Skeletal muscle tissue (tissue), 4 donors: ENCODE results near the gene BET1L. TPM values are rescaled to one million over a fixed set of nuclear protein-coding genes. Genes with fewer than 3 reads are reported as not detected.

Experiments used
- H3K27ac ChIP-seq: one replicate; pipeline ENCODE4 v1.7.0; 2013; ENCODE audit warnings: mild to moderate bottlenecking, low read depth, low read length, inconsistent platforms
- H3K27me3 ChIP-seq, 3 donors: one replicate each; pipeline ENCODE4 v1.7.0; 2013; ENCODE audit warnings: low read length in 3 of 3; ENCODE audit not compliant: control insufficient read depth in 3 of 3, insufficient read depth in 3 of 3
- H3K36me3 ChIP-seq, 3 donors: one replicate each; pipeline ENCODE4 v1.7.0; 2013; ENCODE audit warnings: low read length in 3 of 3; ENCODE audit not compliant: control insufficient read depth in 3 of 3, insufficient read depth in 3 of 3
- H3K4me1 ChIP-seq, 3 donors: one replicate each; pipeline ENCODE4 v1.7.0; 2013; ENCODE audit warnings: low read length in 3 of 3, mild to moderate bottlenecking in 3 of 3; ENCODE audit not compliant: control insufficient read depth in 3 of 3, insufficient read depth in 3 of 3
- H3K4me3 ChIP-seq, 3 donors: one replicate each; pipeline ENCODE4 v1.7.0; 2013; ENCODE audit warnings: low read length in 3 of 3
- H3K9ac ChIP-seq, 3 donors: one replicate each; pipeline ENCODE4 v1.7.0; 2013; ENCODE audit warnings: low read length in 3 of 3, mild to moderate bottlenecking in 3 of 3, moderate library complexity in 2 of 3, low read depth in 1 of 3
- H3K9me3 ChIP-seq, 3 donors: one replicate each; pipeline ENCODE4 v1.7.0; 2013; ENCODE audit warnings: low read length in 3 of 3; ENCODE audit not compliant: control insufficient read depth in 3 of 3
- total RNA-seq: library from RNA; depleted of rRNA; stranded (reverse); fragments of >200 nt; gene quantifications from one replicate; pipeline ENCODE4 v1.2.3, GENCODE V29; 2014
- donor health status: Osteomylitis.

Gene BET1L
- total RNA-seq, 1 donor from 2014 or later, result 8.9 TPM

GRCh38 chr11:211295-211694, 4.1 kb upstream of the BET1L start:
- Histone ChIP-seq H3K36me3 (peaks cover 60 to 69% (median 63%) of the 10 kb centered on the region in 3 donors), H3K4me1 (peaks cover 31 to 36% (median 35%) of the 10 kb centered on the region in 3 donors), H3K9ac (no peak overlapping the region), H3K9me3 (no peaks in the 10 kb centered on the region), H3K27ac (no peak overlapping the region), H3K4me3 (no peak overlapping the region), H3K27me3 (no peaks in the 10 kb centered on the region)

GRCh38 chr11:210803-211180, 3.6 kb upstream of the BET1L start:
- peak overlapping the region in 1 of 3 donors; percentile 20 for H3K9ac ChIP-seq
- H3K9me3 ChIP-seq, result no peaks in the 10 kb centered on the region
- H3K4me1 ChIP-seq, result peaks cover 36 to 41% (median 40%) of the 10 kb centered on the region in 3 donors
- H3K36me3 ChIP-seq, result peaks cover 55 to 65% (median 58%) of the 10 kb centered on the region in 3 donors
- peak overlapping the region in 1 of 3 donors; percentile 94 for H3K4me3 ChIP-seq
- H3K27ac ChIP-seq, result no peak overlapping the region
- no peaks in the 10 kb centered on the region for H3K27me3 ChIP-seq

DNA sequence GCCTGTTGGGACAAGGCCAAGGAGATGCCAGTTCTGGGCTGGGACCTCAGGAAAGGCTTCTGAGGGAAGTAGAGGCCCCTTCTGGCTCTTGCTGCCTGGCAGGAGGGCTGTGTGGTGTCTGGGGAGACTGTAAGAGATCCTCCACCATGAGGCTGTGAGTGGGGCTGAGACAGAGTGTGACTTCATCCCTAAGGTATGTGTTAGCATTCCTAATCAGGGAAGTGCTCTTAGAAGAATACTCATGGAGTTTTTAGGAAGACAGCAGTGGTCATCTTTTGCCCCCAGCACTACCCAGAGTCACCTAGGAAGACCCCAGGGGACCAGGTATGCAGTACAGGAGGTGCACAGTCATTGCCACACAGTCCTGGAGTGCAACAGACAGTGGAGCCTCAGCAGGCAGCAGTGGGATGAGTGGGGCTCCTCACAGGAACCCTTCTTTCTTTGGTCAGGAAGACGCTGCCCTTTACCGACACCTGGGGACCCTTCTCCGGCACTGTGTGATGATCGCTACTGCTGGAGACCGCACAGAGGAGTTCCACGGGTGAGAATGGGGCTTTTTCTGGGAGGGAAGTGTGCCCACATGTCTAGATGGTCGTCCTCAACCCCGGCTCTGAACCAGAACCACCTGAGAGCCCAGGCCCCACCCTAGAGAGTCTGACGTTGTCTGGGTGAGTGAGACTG, 3.1 kb upstream of the BET1L start:
- Histone ChIP-seq H3K27ac (no peak overlapping the region), H3K27me3 (no peaks in the 10 kb centered on the region), H3K36me3 (peaks cover 53 to 65% (median 57%) of the 10 kb centered on the region in 3 donors), H3K4me1 (peaks cover 41 to 46% (median 45%) of the 10 kb centered on the region in 3 donors), H3K4me3 (peak overlapping the region; percentile 87 to 98 (median 94)), H3K9me3 (no peaks in the 10 kb centered on the region), H3K9ac (peak overlapping the region; percentile 86 to 99 (median 98))

DNA sequence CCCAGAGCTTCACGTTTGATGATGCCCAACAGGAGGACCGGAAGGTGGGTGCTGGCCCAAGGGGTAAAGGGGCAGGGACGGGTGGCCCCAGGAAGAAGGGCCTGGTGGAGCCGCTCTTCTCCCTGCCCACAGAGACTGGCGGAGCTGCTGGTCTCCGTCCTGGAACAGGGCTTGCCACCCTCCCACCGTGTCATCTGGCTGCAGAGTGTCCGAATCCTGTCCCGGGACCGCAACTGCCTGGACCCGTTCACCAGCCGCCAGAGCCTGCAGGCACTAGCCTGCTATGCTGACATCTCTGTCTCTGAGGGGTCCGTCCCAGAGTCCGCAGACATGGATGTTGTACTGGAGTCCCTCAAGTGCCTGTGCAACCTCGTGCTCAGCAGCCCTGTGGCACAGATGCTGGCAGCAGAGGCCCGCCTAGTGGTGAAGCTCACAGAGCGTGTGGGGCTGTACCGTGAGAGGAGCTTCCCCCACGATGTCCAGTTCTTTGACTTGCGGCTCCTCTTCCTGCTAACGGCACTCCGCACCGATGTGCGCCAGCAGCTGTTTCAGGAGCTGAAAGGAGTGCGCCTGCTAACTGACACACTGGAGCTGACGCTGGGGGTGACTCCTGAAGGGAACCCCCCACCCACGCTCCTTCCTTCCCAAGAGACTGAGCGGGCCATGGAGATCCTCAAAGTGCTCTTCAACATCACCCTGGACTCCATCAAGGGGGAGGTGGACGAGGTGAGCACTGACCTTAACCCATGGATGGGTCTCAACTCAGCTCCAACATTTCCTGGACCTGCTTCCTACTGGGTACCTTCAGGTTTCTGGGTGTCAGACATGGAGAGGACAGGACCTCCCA, 2.3 kb upstream of the BET1L start:
- H3K27ac ChIP-seq, result peak overlapping the region; percentile 98
- H3K27me3 ChIP-seq, result no peaks in the 10 kb centered on the region
- peak overlapping the region; percentile 86 to 99 (median 98) for H3K9ac ChIP-seq
- H3K4me3 ChIP-seq, result peak overlapping the region; percentile 87 to 98 (median 94)
- H3K36me3 ChIP-seq, result peaks cover 58 to 66% (median 59%) of the 10 kb centered on the region in 3 donors
- peaks cover 46 to 54% (median 50%) of the 10 kb centered on the region in 3 donors for H3K4me1 ChIP-seq
- H3K9me3 ChIP-seq, result no peaks in the 10 kb centered on the region

- Histone ChIP-seq H3K9ac (peak overlapping the region; percentile 86 to 99 (median 98)), H3K4me1 (peaks cover 48 to 60% (median 52%) of the 10 kb centered on the region in 3 donors), H3K27ac (peak overlapping the region; percentile 98), H3K9me3 (no peaks in the 10 kb centered on the region), H3K4me3 (peak overlapping the region; percentile 87 to 98 (median 94)), H3K27me3 (no peaks in the 10 kb centered on the region), H3K36me3 (peaks cover 58 to 65% (median 59%) of the 10 kb centered on the region in 3 donors)
Observed at GRCh38 chr11:208917-209260, 1.7 kb upstream of the BET1L start.

GRCh38 chr11:208181-208916, 1.1 kb upstream of the BET1L start:
- H3K9me3 ChIP-seq, result no peaks in the 10 kb centered on the region
- H3K4me3 ChIP-seq, result peak overlapping the region; percentile 94 to 99 (median 98)
- peaks cover 59 to 67% (median 62%) of the 10 kb centered on the region in 3 donors for H3K36me3 ChIP-seq
- no peaks in the 10 kb centered on the region for H3K27me3 ChIP-seq
- peak overlapping the region; percentile 98 to 99 (median 99) for H3K9ac ChIP-seq
- peaks cover 53 to 65% (median 57%) of the 10 kb centered on the region in 3 donors for H3K4me1 ChIP-seq
- peak overlapping the region; percentile 98 for H3K27ac ChIP-seq

DNA sequence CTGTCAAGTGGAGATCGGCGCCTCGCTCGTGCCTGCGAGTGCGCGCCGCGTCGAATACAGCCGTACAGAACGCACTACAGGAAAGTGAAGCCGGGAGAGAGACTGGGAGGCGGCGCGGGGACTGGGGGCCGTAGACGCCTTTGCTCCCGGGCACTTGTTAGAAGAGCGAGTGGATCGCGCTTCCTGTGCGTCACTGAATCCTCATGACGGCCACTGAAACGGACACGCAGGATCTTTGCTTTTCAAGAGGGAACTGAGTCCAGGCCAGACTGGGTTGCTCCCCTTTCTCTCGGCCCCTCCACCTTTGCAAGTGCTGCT, 623 bp upstream of the BET1L start:
- H3K36me3 ChIP-seq, result peaks cover 59 to 67% (median 62%) of the 10 kb centered on the region in 3 donors
- H3K9ac ChIP-seq, result peak overlapping the region; percentile 98 to 99 (median 99)
- H3K9me3 ChIP-seq, result no peaks in the 10 kb centered on the region
- H3K27me3 ChIP-seq, result no peaks in the 10 kb centered on the region
- peak overlapping the region; percentile 98 for H3K27ac ChIP-seq
- H3K4me3 ChIP-seq, result peak overlapping the region; percentile 94 to 99 (median 98)
- peaks cover 55 to 69% (median 58%) of the 10 kb centered on the region in 3 donors for H3K4me1 ChIP-seq

DNA sequence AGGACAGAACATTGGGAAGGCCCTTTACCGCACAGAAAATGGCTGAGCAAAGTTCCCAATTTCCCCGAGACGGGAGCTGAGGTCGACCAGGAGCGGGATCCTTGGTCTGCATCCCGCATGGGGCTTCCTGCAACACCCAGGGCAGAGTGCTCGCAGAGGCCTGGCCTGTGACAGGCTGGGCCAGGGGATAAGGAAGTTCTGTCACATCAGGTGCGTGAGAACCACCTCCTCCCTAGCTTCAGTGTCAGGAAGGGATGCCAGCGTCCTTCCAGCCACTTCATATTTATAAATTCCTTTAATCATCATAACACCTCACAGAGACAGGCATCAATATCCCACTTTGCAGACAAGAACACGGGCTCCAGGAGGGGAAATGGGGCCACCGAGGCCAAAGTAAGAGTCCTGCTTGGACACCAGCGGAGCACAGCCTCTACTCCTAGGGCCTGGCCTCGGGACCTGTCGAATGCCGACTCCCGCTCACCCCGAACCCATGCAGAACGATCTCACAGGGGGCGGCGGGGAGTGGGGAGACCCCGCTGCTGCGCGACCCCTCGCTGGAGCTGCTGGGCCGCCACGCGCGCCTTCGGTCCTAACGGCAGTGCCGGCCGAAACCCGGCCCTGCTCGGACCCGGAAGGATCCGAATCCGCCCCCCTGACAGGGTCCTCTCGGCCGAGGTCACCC, 532 bp downstream of the BET1L start:
- peak overlapping the region; percentile 98 for H3K27ac ChIP-seq
- H3K4me1 ChIP-seq, result peaks cover 55 to 69% (median 58%) of the 10 kb centered on the region in 3 donors
- H3K36me3 ChIP-seq, result peaks cover 53 to 63% (median 53%) of the 10 kb centered on the region in 3 donors

DNA sequence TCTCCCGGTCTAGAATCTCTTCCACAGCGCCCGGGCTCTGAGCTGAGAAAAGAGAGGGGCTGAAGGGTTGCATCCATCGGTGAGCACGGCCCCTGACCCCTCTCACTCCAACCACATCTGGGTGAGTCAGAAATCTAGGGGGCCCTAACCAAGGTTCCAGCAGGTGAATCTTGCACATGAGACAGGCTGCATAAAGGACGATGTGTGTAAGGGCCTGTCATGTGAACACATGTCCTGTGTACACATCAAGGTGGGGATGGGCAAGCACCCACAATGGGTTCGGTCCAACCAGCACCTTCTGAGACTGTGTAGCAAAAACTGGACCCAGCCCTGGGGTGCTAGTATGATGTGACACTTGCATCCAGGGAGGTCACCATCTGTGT, 1.2 kb downstream of the BET1L start:
- no peak overlapping the region for H3K27ac ChIP-seq
- peak overlapping the region; percentile 91 to 99 (median 98) for H3K9ac ChIP-seq
- H3K4me1 ChIP-seq, result peaks cover 54 to 66% (median 55%) of the 10 kb centered on the region in 3 donors
- peak overlapping the region; percentile 92 to 98 (median 94) for H3K4me3 ChIP-seq
- H3K36me3 ChIP-seq, result peaks cover 48 to 59% (median 51%) of the 10 kb centered on the region in 3 donors
- no peaks in the 10 kb centered on the region for H3K27me3 ChIP-seq
- no peaks in the 10 kb centered on the region for H3K9me3 ChIP-seq

More for the DNA sequence above, 532 bp downstream of the BET1L start:
- Histone ChIP-seq H3K9me3 (no peaks in the 10 kb centered on the region), H3K4me3 (peak overlapping the region; percentile 92 to 98 (median 94)), H3K9ac (peak overlapping the region; percentile 91 to 99 (median 98)), H3K27me3 (no peaks in the 10 kb centered on the region)
